K562 (cell line): ENCODE measurements around the gene ISM1. TPM values are rescaled to one million over a fixed set of nuclear protein-coding genes. Genes with fewer than 3 reads are reported as not detected.

Source experiments
- ATAC-seq: fragments of 200-7000 bp; cut with Tn5 transposase; 3 replicates; pipeline ENCODE4 v1.9.1; 2020; ENCODE audit warnings: moderate library complexity
- BruUV-seq: library from RNA; stranded (reverse); fragments of 400-500 nt; replicated peaks from 2 replicates; lab custom pipeline; 2021; lab: Mats Ljungman, UMichigan
- CTCF ChIA-PET: fragments of 300-600 bp; formaldehyde crosslinking; extraction: SDS; loops from one replicate; lab custom pipeline; 2021; ENCODE audit warnings: low intra/inter-chr PET ratio; lab: Yijun Ruan, JAX
- POLR2A ChIA-PET: fragments of 300-600, 350-650 bp; sonication (Branson Sonifier 250); formaldehyde crosslinking; extraction: SDS; loops from one replicate; lab custom pipeline; 2021; ENCODE audit warnings: antibody characterized with exemption, inconsistent platforms; lab: Yijun Ruan, JAX
- DNase-seq, 4 experiments: peaks; one replicate each; pipeline versions ENCODE4 v3.0.0 to v3.0.0-alpha.2; 2011 to 2018; ENCODE audit warnings: low spot score in 3 of 4, mixed read lengths in 3 of 4; ENCODE audit errors: extremely low read depth in 1 of 4
- FAIRE-seq: peaks from 2 replicates; lab custom pipeline; 2011; peaks lifted over from hg19 to GRCh38; lab: Jason Lieb, UNC
- H2AFZ ChIP-seq: 2 replicates; pipeline ENCODE4 v1.6.0; 2011; ENCODE audit warnings: low read depth, low read length, control low read depth, inconsistent platforms
- H3K27ac ChIP-seq: fragments of 200-600 bp; 3 replicates; pipeline ENCODE4 v1.8.0; 2011; ENCODE audit warnings: low read depth, mild to moderate bottlenecking, control low read depth, inconsistent platforms, low read length, moderate library complexity, mixed read lengths; ENCODE audit errors: extremely low read depth
- H3K27me3 ChIP-seq, 2 experiments: fragments of 300-600 bp in 1 of 2; 2 replicates in 1 of 2; 3 replicates in 1 of 2; pipeline versions ENCODE4 v1.6.0 to v1.8.0; 2011; ENCODE audit warnings: inconsistent platforms in 2 of 2, low read length in 2 of 2, mild to moderate bottlenecking in 1 of 2, mixed read lengths in 1 of 2, moderate library complexity in 1 of 2; ENCODE audit not compliant: control insufficient read depth in 2 of 2, insufficient read depth in 2 of 2
- H3K36me3 ChIP-seq: fragments of 300-600 bp; 3 replicates; pipeline ENCODE4 v1.8.0; 2011; ENCODE audit warnings: mild to moderate bottlenecking, low read length, inconsistent platforms; ENCODE audit not compliant: control insufficient read depth, insufficient read depth
- H3K4me1 ChIP-seq, 2 experiments: fragments of 200-600 bp in 1 of 2; replicated peaks in 1 of 2; 2 replicates in 1 of 2; 3 replicates in 1 of 2; pipeline versions ENCODE4 v1.5.1 to v1.8.0; 2011; ENCODE audit warnings: inconsistent platforms in 2 of 2, low read length in 2 of 2, mild to moderate bottlenecking in 1 of 2, mixed read lengths in 1 of 2, moderate library complexity in 1 of 2; ENCODE audit not compliant: control insufficient read depth in 2 of 2, insufficient read depth in 2 of 2
- H3K4me2 ChIP-seq: 2 replicates; pipeline ENCODE4 v1.6.1; 2011; ENCODE audit warnings: low read length, control low read depth, inconsistent platforms, mixed read lengths; ENCODE audit not compliant: insufficient read depth
- H3K4me3 ChIP-seq: fragments of 200-600 bp; sonication (generic), shearing (Covaris generic); 2 replicates; pipeline ENCODE4 v1.5.1; 2016; ENCODE audit warnings: control low read depth, inconsistent platforms
- H3K79me2 ChIP-seq: fragments of 200-600 bp; 3 replicates; pipeline ENCODE4 v1.8.0; 2011; ENCODE audit warnings: low read length, inconsistent platforms; ENCODE audit not compliant: control insufficient read depth, insufficient read depth
- H3K9ac ChIP-seq, 2 experiments: 2 replicates each; pipeline versions ENCODE4 v1.6.0 to v1.6.1; 2011; ENCODE audit warnings: low read depth in 2 of 2, low read length in 2 of 2, control low read depth in 1 of 2, inconsistent platforms in 1 of 2, mild to moderate bottlenecking in 1 of 2, mixed read lengths in 1 of 2; ENCODE audit not compliant: insufficient read depth in 1 of 2
- H3K9me1 ChIP-seq: one replicate; pipeline ENCODE4 v1.6.0; 2011; ENCODE audit warnings: inconsistent platforms, mild to moderate bottlenecking, low read length, moderate library complexity; ENCODE audit not compliant: control insufficient read depth, insufficient read depth
- H3K9me3 ChIP-seq: replicated peaks from 2 replicates; pipeline ENCODE4 v1.5.1; 2011; ENCODE audit warnings: low read depth, low read length, inconsistent platforms; ENCODE audit not compliant: control insufficient read depth, insufficient read depth
- H4K20me1 ChIP-seq: replicated peaks from 2 replicates; pipeline ENCODE4 v1.6.1; 2011; ENCODE audit warnings: low read length, inconsistent platforms, mixed read lengths; ENCODE audit not compliant: control insufficient read depth, insufficient read depth
- FIP1L1 ChIP-seq: fragments of 200-400 bp; formaldehyde crosslinking; IDR thresholded peaks from 2 replicates; pipeline ENCODE4 v1.6.1; 2018; ENCODE audit warnings: mild to moderate bottlenecking, low read depth, low read length; ENCODE audit not compliant: poor library complexity, severe bottlenecking
- HBP1 ChIP-seq: fragments of 450-650 bp; formaldehyde crosslinking; IDR thresholded peaks from 2 replicates; pipeline ENCODE4 v1.4.0; 2022; ENCODE audit warnings: missing genetic modification characterization
- HDAC2 ChIP-seq: fragments of 450-650 bp; IDR thresholded peaks from 2 replicates; pipeline ENCODE4 v1.6.1; 2016; ENCODE audit warnings: mild to moderate bottlenecking
- HMGN3 ChIP-seq: IDR thresholded peaks from 2 replicates; pipeline ENCODE4 v1.6.1; 2011; ENCODE audit warnings: borderline replicate concordance, low read depth, mild to moderate bottlenecking, mixed read lengths, low read length; ENCODE audit not compliant: insufficient read length; ENCODE audit errors: extremely low read depth
- MLX ChIP-seq, 2 experiments: fragments of 450-650 bp in 1 of 2; sonication (generic) in 1 of 2; formaldehyde crosslinking; conservative IDR thresholded peaks; 2 replicates each; pipeline versions ENCODE4 v1.4.0 to v1.8.1; 2020 to 2022; ENCODE audit warnings: mild to moderate bottlenecking in 1 of 2, missing genetic modification reagents in 1 of 2
- ZFPM2 ChIP-seq: fragments of 250-450 bp; sonication (Bioruptor Pico); IDR thresholded peaks from 2 replicates; pipeline ENCODE4 v1.5.1; 2022; ENCODE audit warnings: mild to moderate bottlenecking
- ZKSCAN1 ChIP-seq: fragments of 150-350 bp; IDR thresholded peaks from 2 replicates; pipeline ENCODE4 v1.6.1; 2016; ENCODE audit warnings: low read depth, low read length
- WGBS: fragments of 100-300 bp; shearing (Covaris generic); methylation state at CpG from one replicate; pipeline ENCODE4 v1.1.6; 2016; ENCODE audit warnings: low coverage, mixed read lengths; ENCODE audit not compliant: insufficient coverage; ENCODE audit errors: missing lambda C conversion rate; 5-methylcytosine and 5-hydroxymethylcytosine counted together
- in situ Hi-C: fragments of 300-500 bp; cut with MboI; formaldehyde crosslinking; loops from 4 replicates; pipeline ENCODE4 v1.15.0; 2018; ENCODE audit warnings: inconsistent platforms, mixed read lengths
- intact Hi-C: fragments of 100-400 bp; cut with micrococcal nuclease; formaldehyde crosslinking; loops from 2 replicates; pipeline ENCODE4 v1.14.2; 2022
- polyA plus RNA-seq, 8 experiments: library from polyadenylated mRNA; depleted of rRNA in 4 of 8; stranded (reverse) in 5 of 8; unstranded in 3 of 8; fragments of >200 nt; fragmentation: Nextera tagmentation in 2 of 8; fragmentation: Illumina TruSeq in 1 of 8; extraction: Ambion mirVana in 2 of 8; extraction: Trizol in 1 of 8; gene quantifications; 2 replicates each; pipeline versions ENCODE4 v1.2.1 to v1.2.3, GENCODE V29; 2011 to 2014; ENCODE audit warnings: inconsistent platforms in 1 of 8, missing spikeins in 1 of 8
- total RNA-seq, 7 experiments: library from RNA; depleted of rRNA in 6 of 7; stranded (reverse); fragments of >200 nt in 6 of 7; fragmentation: Illumina TruSeq in 2 of 7; extraction: Trizol in 2 of 7; gene quantifications; 2 replicates each; pipeline versions ENCODE4 v1.2.1 to v1.2.3, GENCODE V29; 2011 to 2021; ENCODE audit warnings: low replicate concordance in 1 of 7

ISM1 gene
- total and polyA plus RNA-seq, 9 of the 15 experiments (the other 6 are each of a cell fraction or from before 2014, with no cell fraction given) = not detected

- ChIA-PET CTCF (no interaction called here), POLR2A (interaction anchor here (0.8 kb wide), 1 partner anchor 20 kb away, joined by 3 read pairs; no protein-coding TSS in a partner anchor)
- intact Hi-C loops (no loop called here), in situ Hi-C loops (no loop called here)
- no peak overlapping the region for H3K4me3 ChIP-seq
- peak overlapping the region; percentile 55 for H3K4me2 ChIP-seq
- ATAC-seq (peak; percentile 47), FAIRE-seq (no peak), DNase-seq (no peak)
- H3K79me2 ChIP-seq = no peaks in the 10 kb centered on the region
- H3K9ac ChIP-seq = 0 out of 4 replicates have a peak overlapping the region, but pooled peaks of 1 of the 2 experiments have one; percentile 26
- peak overlapping the region; percentile 2; the same call in 1 of the 2 replicates for H2AFZ ChIP-seq
- 8% methylated on average over 16 of the region's 29 CpGs for WGBS
- peaks cover 0 to 9% of the 10 kb centered on the region in 2 experiments; a peak in 2 of 5 replicates for H3K27me3 ChIP-seq
- no peaks in the 10 kb centered on the region for H3K9me1 ChIP-seq
- H4K20me1 ChIP-seq = no peaks in the 10 kb centered on the region
- no peaks in the 10 kb centered on the region for H3K36me3 ChIP-seq
- BruUV-seq = no TSS peak
- H3K9me3 ChIP-seq = no peaks in the 10 kb centered on the region
- H3K27ac ChIP-seq = no peak overlapping the region
- no peak for TF ChIP-seq HMGN3
- no peak for TF ChIP-seq HBP1 (CRISPR knock-in tag)
- no peak for TF ChIP-seq MLX (CRISPR knock-in tag; conservative IDR thresholded peaks at IDR 0.05)
- no peak for TF ChIP-seq ZFPM2 (CRISPR knock-in tag)
- no peak for TF ChIP-seq FIP1L1
- TF ChIP-seq ZKSCAN1 = no peak
- TF ChIP-seq HDAC2 = no peak
- peaks cover 0 to 7% of the 10 kb centered on the region in 2 experiments; a peak in 2 of 5 replicates for H3K4me1 ChIP-seq
These were observed 77.8 kb downstream of the ISM1 start for GRCh38 chr20:13298692-13299373.
